ENCODE measurements around the gene PGA4.
A peak's percentile ranks its signal among the peaks of the same experiment; 100 is the strongest.
"Not testable (repeated sequence)": the region's sequence is repeated elsewhere in the genome, so short reads cannot be mapped to it uniquely, and the experiment has no call there.

PGA4 gene

GRCh38 chr11:61222047-61222446 lies at the start of gene PGA4:
TSS of gene PGA4 (plus strand) at chr11:61222347. CDS start at chr11:61222401, 54 bp downstream.
- ATAC-seq = not testable (repeated sequence)

GRCh38 chr11:61172356-61172755 lies 49.8 kb upstream of the PGA4 start:
- ATAC-seq = no peak

DNA sequence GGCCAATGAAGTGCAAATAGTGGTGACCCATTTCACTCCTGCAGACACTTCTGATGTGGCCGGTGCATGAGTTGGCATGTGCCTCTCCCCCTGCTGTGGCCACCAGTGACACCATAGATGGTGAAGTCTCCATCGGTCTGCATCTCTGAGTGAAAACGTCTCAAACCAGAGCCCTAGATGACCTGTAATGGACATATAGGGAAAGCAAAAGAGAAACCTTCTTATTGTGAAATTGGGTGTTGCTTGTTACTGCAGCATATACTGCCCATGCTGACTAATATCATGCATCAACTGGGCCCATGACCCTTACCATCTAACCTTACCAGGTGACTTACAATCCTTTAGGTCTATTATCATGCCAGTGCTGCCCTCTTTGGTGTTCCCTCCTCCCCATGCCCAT lies 49.3 kb upstream of the PGA4 start:
- ATAC-seq = no peak

DNA sequence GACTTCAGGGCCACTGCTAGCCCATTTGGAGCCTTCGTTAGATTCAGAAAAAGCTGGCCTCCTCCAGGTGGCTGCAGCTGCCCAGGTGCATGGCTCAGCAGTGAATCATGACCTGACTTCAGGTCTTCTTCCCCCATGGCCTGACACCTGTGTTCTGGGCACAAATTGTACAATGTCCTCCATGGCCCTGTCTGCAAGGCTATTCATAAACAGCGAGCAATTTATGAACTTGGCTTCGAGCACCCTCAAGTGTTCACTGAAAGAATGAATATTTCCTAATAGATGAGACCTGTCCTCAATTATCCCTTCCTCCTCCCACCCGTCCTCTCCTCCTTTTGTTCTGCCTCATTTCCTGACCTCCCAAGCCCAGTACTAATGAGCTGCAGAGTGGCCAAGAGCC lies 48.7 kb upstream of the PGA4 start:
- no peak for ATAC-seq

GRCh38 chr11:61174273-61174672 lies 47.9 kb upstream of the PGA4 start:
- ATAC-seq = no peak

GRCh38 chr11:61174949-61175348 lies 47.2 kb upstream of the PGA4 start:
- no peak for ATAC-seq

DNA sequence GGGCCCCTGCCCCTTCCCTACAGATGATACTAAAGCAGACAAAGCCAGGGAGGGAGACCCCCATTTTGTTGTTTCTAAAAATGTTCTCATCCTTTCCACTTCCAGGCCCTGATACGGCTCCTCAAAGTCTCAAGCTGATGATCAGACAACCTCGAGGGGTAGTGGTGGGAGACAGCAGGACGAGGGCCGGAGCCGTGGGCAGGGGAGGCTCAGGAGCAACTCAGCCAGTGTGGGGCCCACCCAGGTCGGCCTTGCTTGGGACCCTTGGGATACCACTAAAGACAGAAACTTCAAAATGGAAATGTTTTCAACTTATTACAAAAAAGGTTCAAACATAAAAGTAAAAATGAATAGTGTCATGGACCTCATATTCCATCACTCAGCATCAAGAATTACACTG lies 45.7 kb upstream of the PGA4 start:
- no peak for ATAC-seq

GRCh38 chr11:61180205-61180604 lies 41.9 kb upstream of the PGA4 start:
- not testable (repeated sequence) for ATAC-seq

DNA sequence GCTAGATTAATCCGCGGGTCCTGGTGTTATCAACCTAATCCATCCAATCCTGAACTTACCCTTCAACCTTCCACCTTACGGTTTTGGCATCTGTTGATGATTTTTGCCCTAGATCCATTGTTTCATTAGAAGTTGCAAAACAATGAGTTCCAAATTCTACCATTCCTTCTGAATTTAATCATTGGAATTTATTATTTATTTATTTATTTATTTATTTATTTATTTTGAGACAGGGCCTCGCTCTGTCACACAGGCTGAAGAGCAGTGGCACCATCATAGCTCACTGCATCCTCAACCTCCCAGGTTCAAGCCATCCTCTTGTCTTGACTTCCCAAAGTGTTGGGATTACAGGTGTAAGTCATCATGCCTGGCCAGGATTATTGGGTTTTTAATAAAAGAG lies 40.7 kb upstream of the PGA4 start:
- no peak for ATAC-seq

GRCh38 chr11:61183645-61184044 lies 38.5 kb upstream of the PGA4 start:
- no peak for ATAC-seq

DNA sequence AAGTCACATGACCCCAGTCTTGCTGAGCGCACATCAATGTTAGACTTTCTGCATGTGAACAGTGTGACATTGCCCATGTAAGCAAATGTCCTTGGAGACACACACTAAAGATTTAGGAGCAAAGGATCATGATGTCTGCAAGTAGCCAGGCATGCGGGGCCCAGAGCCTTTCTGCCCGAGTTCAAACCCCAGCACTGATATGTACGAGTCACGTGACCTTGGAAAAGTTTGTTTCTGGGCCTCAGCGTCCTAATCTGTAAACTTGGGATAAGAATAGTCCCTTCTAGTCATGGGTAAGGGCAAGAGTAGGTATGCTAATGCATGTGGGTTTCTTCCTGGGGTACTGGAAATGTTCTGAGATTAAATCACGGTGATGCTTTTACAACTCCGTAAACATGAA lies 35.6 kb upstream of the PGA4 start:
- ATAC-seq = no peak

- ATAC-seq = peak; percentile 75 to 76
These were observed 34.5 kb upstream of the PGA4 start for GRCh38 chr11:61187505-61188130.

DNA sequence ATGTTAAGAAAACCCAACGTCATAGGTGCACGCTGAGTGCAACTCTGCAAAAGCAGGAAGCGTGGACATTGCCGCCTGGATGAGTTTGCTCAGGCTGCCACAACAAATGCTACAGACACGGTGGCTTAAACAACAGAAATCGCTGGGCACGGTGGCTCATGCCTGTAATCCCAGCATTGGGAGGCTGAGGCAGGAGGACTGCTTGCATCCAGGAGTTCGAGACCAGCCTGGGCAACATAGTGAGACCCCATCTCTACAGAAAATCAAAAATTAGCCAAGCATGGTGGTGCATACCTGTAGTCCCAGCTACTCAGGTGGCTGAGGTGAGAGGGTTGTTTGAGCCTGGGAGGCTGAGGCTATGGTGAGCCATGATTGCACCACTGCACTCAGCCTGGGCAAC lies 32.2 kb upstream of the PGA4 start:
- no peak for ATAC-seq

- no peak for ATAC-seq
These were observed 28.6 kb upstream of the PGA4 start for GRCh38 chr11:61193596-61193995.

GRCh38 chr11:61194169-61194671 lies 27.9 kb upstream of the PGA4 start:
- ATAC-seq = no peak

DNA sequence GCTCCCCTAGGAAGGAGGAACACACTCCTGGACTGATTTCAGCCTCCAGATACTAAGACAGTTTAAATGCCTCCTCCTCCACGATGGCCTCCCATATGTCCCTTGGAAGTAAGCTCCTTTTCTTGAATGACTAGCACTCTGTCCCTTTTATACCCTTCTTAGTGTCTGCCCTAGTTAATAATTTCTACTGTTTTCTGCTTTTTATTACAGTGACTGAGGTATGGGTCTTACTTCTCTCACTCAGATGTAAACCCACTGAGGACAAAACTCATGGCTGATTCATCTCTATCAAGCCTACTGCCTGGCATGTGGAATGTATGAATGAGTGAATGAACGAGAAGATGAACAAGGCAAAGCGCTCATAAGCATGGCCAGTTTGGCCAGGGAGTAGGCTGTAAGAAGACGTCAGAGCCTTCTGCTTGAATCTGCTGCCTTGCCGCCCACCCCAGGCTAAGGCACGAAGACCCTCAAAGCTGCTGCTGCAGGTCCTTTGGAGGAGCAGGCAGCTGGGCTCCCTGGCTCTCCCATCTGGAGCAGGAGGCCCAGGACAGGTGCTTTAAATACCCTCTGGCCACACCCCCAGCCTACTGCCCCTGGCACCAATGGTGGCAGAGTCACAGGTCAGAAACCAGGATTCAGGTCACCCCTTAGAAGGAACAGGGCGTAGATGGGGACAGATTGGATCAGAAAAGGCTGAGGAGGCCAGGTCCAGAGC lies 27.0 kb upstream of the PGA4 start:
- no peak for ATAC-seq

GRCh38 chr11:61195719-61196118 lies 26.4 kb upstream of the PGA4 start:
- no peak for ATAC-seq

- ATAC-seq = no peak
These were observed 23.8 kb upstream of the PGA4 start for GRCh38 chr11:61198361-61198760.

GRCh38 chr11:61198948-61199523 lies 23.1 kb upstream of the PGA4 start:
- ATAC-seq = no peak

DNA sequence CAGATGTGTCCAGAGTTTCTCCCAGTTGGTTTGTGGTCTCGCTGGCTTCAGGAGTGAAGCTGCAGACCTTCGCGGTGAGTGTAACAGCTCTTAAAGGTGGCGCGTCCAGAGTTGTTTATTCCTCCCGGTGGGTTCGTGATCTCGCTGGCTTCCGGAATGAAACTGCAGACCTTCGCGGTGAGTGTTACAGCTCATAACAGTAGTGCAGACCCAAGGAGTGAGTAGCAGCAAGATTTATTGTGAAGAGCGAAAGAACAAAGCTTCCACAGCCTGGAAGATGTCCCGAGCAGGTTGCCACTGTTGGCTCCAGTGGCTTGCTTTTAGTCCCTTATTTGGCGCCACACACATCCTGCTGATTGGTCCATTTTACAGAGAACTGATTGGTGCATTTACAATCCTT lies 20.7 kb upstream of the PGA4 start:
- ATAC-seq = no peak

DNA sequence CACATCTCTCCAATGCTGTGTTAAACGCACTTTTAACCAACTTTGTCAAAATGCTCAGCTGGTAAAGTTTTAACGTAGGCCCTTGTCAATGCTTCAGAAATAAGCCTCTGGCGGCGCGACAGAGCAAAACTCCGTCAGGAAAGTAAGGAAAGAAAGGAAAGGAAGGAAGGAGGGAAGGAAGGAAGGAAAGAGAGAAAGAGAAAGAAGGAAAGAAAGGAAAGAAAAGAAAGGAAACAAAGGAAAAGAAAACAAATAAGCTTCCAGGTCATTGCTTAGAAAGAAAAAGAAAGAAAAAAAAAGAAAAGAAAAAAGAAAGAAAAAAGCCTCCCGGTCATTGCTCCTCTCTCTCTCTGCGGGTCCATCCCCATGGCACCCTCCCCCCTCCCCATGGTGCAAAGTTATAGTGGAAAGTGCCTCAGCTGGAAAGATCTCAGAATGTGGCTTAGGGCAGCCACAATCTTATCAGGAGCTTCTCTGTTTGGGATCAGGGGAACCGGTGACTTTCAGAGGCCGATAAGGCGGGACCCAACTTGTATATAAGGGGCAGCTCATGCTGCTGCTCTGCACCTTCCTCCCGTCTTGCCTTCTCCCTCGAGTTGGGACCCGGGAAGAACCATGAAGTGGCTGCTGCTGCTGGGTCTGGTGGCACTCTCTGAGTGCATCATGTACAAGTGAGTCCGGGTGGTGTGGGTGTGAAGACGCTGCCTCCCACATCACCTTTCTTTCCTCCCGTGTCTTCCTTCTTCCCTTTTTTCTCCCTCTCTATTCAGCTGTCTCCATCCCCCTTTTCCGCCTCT lies 19.0 kb upstream of the PGA4 start, which contains the start of gene PGA3:
TSS of gene PGA3 (plus strand) at position 566 of the 797 bp plus-strand sequence. CDS start at position 616, 50 bp downstream.
- ATAC-seq = not testable (repeated sequence)

- ATAC-seq = not testable (repeated sequence)
These were observed 18.3 kb upstream of the PGA4 start for GRCh38 chr11:61203873-61204272.

- not testable (repeated sequence) for ATAC-seq
These were observed 17.6 kb upstream of the PGA4 start for GRCh38 chr11:61204502-61205059.
